Suprapubic skin (tissue), 4 donors: ENCODE results near the gene IFNA5.

Experiments
- EP300 ChIP-seq: sonication (generic); formaldehyde crosslinking; IDR thresholded peaks from one replicate; pipeline ENCODE4 v1.6.1; 2017; ENCODE audit warnings: antibody characterized with exemption
- POLR2A ChIP-seq, 2 donors: fragments of 450-650 bp; IDR thresholded peaks; one replicate each; pipeline ENCODE4 v1.6.1; 2017; ENCODE audit warnings: antibody characterized with exemption in 2 of 2, mild to moderate bottlenecking in 2 of 2, moderate library complexity in 2 of 2
- POLR2AphosphoS5 ChIP-seq, 3 donors: sonication (generic); formaldehyde crosslinking; IDR thresholded peaks; one replicate each; pipeline ENCODE4 v1.6.1; 2017; ENCODE audit warnings: antibody characterized with exemption in 3 of 3

- TF ChIP-seq POLR2AphosphoS5 (IDR thresholded peaks at IDR 0.05) (no peak), EP300 (no peak), POLR2A (IDR thresholded peaks at IDR 0.05) (no peak)
Measured at GRCh38 chr9:21348430-21348970, 43.4 kb upstream of the IFNA5 start.
